GM12878 (cell line): ENCODE measurements around the gene ADAR.

ENCODE experiments used
- CTCF ChIP-seq, 3 experiments: IDR thresholded peaks in 2 of 3; conservative IDR thresholded peaks in 1 of 3; 2 replicates each; pipeline ENCODE4 v1.5.1; 2011; ENCODE audit warnings: low read depth in 3 of 3, low read length in 3 of 3, mild to moderate bottlenecking in 3 of 3, control low read depth in 2 of 3, moderate library complexity in 2 of 3, inconsistent platforms in 1 of 3, mixed read lengths in 1 of 3; ENCODE audit not compliant: control insufficient read depth in 2 of 3, insufficient read depth in 1 of 3; ENCODE audit errors: extremely low read depth in 1 of 3
- ELK1 ChIP-seq: IDR thresholded peaks from 2 replicates; pipeline ENCODE4 v1.6.1; 2012; ENCODE audit warnings: low read depth, low read length, improper control_type of control experiment
- EP300 ChIP-seq, 2 experiments: fragments of 150-350 bp in 1 of 2; IDR thresholded peaks; 2 replicates each; pipeline ENCODE4 v1.6.1; 2011 to 2012; ENCODE audit warnings: low read depth in 2 of 2, low read length in 2 of 2, borderline replicate concordance in 1 of 2, improper control_type of control experiment in 1 of 2, inconsistent platforms in 1 of 2; ENCODE audit not compliant: control insufficient read depth in 1 of 2
- EZH2 ChIP-seq: IDR thresholded peaks from 2 replicates; pipeline ENCODE4 v1.6.1; 2012; ENCODE audit warnings: low read depth, mild to moderate bottlenecking, control low read depth, inconsistent platforms, low read length, borderline replicate concordance; ENCODE audit not compliant: control insufficient read depth
- MTA3 ChIP-seq: IDR thresholded peaks from 2 replicates; pipeline ENCODE4 v1.6.1; 2012; ENCODE audit warnings: low read length, inconsistent platforms, borderline replicate concordance
- MXI1 ChIP-seq: fragments of 150-350 bp; IDR thresholded peaks from 2 replicates; pipeline ENCODE4 v1.6.1; 2011; ENCODE audit warnings: low read depth, mild to moderate bottlenecking, inconsistent platforms, low read length, improper control_type of control experiment
- MYC ChIP-seq: IDR thresholded peaks from 2 replicates; pipeline ENCODE4 v1.6.1; 2011; ENCODE audit warnings: mild to moderate bottlenecking, low read length, moderate library complexity, inconsistent platforms; ENCODE audit not compliant: insufficient read depth, insufficient replicate concordance, insufficient read length, severe bottlenecking
- NFYB ChIP-seq: IDR thresholded peaks from 2 replicates; pipeline ENCODE4 v1.6.1; 2011; ENCODE audit warnings: low read depth, mild to moderate bottlenecking, low read length, improper control_type of control experiment, moderate library complexity; ENCODE audit not compliant: insufficient read depth
- POLR2A ChIP-seq: IDR thresholded peaks from 2 replicates; pipeline ENCODE4 v1.6.1; 2011; ENCODE audit warnings: low read depth, mild to moderate bottlenecking, low read length
- SIX5 ChIP-seq: IDR thresholded peaks from 2 replicates; pipeline ENCODE4 v1.6.1; 2011; ENCODE audit warnings: mild to moderate bottlenecking, low read depth, low read length, moderate library complexity; ENCODE audit not compliant: severe bottlenecking
- SP1 ChIP-seq: IDR thresholded peaks from one replicate; pipeline ENCODE4 v1.6.1; 2011; ENCODE audit warnings: low read depth, low read length
- SREBF2 ChIP-seq: IDR thresholded peaks from 2 replicates; pipeline ENCODE4 v1.6.1; 2012; ENCODE audit warnings: mild to moderate bottlenecking, low read length
- TF ChIP-seq, protein P1 (sequence below): IDR thresholded peaks from 2 replicates; pipeline ENCODE4 v1.6.1; 2011; ENCODE audit warnings: borderline replicate concordance, low read depth, mild to moderate bottlenecking, moderate library complexity, low read length; ENCODE audit not compliant: insufficient read depth, poor library complexity, severe bottlenecking
- TF ChIP-seq, protein P2 (sequence below): IDR thresholded peaks from 2 replicates; pipeline ENCODE4 v1.6.1; 2012; ENCODE audit warnings: low read depth, low read length, improper control_type of control experiment

- TF ChIP-seq CTCF (IDR thresholded peaks at IDR 0.05 in 2 of 3, conservative IDR thresholded peaks at IDR 0.05 in 1 of 3; ENCODE audit: control insufficient read depth in 2 of 3, extremely low read depth in 1 of 3, insufficient read depth in 1 of 3, low read depth in 3 of 3, low read length in 3 of 3) = no peak
- no peak for TF ChIP-seq MTA3
- no peak for TF ChIP-seq POLR2A
- no peak for TF ChIP-seq SP1
- TF ChIP-seq EP300 (IDR thresholded peaks at IDR 0.05; ENCODE audit: borderline replicate concordance in 1 of 2, control insufficient read depth in 1 of 2, low read depth in 2 of 2, low read length in 2 of 2) = no peak
- TF ChIP-seq MYC = no peak
- TF ChIP-seq, protein P1, sequence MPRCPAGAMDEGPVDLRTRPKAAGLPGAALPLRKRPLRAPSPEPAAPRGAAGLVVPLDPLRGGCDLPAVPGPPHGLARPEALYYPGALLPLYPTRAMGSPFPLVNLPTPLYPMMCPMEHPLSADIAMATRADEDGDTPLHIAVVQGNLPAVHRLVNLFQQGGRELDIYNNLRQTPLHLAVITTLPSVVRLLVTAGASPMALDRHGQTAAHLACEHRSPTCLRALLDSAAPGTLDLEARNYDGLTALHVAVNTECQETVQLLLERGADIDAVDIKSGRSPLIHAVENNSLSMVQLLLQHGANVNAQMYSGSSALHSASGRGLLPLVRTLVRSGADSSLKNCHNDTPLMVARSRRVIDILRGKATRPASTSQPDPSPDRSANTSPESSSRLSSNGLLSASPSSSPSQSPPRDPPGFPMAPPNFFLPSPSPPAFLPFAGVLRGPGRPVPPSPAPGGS = no peak
- no peak for TF ChIP-seq ELK1
- no peak for TF ChIP-seq SIX5
- no peak for TF ChIP-seq EZH2
- TF ChIP-seq MXI1 = no peak
- TF ChIP-seq, protein P2, sequence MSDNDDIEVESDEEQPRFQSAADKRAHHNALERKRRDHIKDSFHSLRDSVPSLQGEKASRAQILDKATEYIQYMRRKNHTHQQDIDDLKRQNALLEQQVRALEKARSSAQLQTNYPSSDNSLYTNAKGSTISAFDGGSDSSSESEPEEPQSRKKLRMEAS = no peak
- no peak for TF ChIP-seq SREBF2
- TF ChIP-seq NFYB = no peak
Measured at GRCh38 chr1:154629675-154630073, 21.7 kb upstream of the ADAR start.
